GM13977 (cell line): Measurements from ENCODE around the gene CAMTA1.

Experiments used
- DNase-seq: peaks from one replicate; pipeline ENCODE4 v3.0.0; 2012; ENCODE audit warnings: low spot score
- in situ Hi-C: fragments of 300-500 bp; cut with MboI; formaldehyde crosslinking; loops from one replicate; pipeline ENCODE4 v1.12.0; 2022; ENCODE audit warnings: low sequenced_read_pairs, low pct_unique_long_range_greater_than_20kb, mixed read lengths, inconsistent platforms; ENCODE audit not compliant: unreplicated experiment
- TF ChIP-seq, protein P1 (sequence below): IDR thresholded peaks from 2 replicates; pipeline ENCODE4 v1.5.1; 2012; ENCODE audit warnings: mild to moderate bottlenecking, control low read depth; ENCODE audit not compliant: insufficient read depth; ENCODE audit errors: extremely low read depth, missing control alignments

The CAMTA1 gene

DNA sequence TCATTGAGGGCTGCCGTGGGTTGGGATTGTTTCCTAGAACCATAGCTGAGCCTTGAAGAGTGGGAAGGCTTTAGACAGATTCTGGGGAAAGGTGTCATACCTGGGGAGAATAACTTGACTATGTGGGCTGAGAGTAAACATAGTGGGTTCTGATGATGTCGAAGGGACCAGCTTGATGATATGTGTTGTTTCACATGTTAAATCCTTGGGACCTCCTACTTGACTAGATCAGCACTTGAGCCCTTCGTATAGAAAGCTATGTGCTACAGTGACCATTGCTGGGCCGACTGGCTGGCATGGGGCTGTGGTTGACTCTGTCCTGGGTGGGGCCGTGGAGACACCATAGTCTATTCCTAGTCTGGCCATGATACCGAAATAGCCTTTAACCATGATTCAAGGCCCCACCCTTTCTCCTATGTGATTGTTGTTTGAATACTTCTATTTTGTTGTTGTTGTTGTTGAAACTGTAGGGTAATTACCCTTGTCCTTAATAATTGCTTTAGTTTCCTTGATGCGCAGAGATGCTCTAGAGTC, 423.5 kb downstream of the CAMTA1 start:
- no peak for DNase-seq
- TF ChIP-seq, protein P1, sequence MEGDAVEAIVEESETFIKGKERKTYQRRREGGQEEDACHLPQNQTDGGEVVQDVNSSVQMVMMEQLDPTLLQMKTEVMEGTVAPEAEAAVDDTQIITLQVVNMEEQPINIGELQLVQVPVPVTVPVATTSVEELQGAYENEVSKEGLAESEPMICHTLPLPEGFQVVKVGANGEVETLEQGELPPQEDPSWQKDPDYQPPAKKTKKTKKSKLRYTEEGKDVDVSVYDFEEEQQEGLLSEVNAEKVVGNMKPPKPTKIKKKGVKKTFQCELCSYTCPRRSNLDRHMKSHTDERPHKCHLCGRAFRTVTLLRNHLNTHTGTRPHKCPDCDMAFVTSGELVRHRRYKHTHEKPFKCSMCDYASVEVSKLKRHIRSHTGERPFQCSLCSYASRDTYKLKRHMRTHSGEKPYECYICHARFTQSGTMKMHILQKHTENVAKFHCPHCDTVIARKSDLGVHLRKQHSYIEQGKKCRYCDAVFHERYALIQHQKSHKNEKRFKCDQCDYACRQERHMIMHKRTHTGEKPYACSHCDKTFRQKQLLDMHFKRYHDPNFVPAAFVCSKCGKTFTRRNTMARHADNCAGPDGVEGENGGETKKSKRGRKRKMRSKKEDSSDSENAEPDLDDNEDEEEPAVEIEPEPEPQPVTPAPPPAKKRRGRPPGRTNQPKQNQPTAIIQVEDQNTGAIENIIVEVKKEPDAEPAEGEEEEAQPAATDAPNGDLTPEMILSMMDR: no peak
- in situ Hi-C loops: loop anchor here (25.0 kb wide), 2 partner anchors 496 to 721 kb away; partner anchors contain the start of genes DNAJC11 and PLEKHG5

GRCh38 chr1:7209336-7209735, 424.1 kb downstream of the CAMTA1 start:
- in situ Hi-C loops: loop anchor here (25.0 kb wide), 2 partner anchors 497 to 722 kb away; partner anchors contain the start of genes DNAJC11 and PLEKHG5
- no peak for DNase-seq
- TF ChIP-seq, protein P1: no peak

GRCh38 chr1:7218210-7218832, 433.1 kb downstream of the CAMTA1 start:
- DNase-seq: peak; percentile 59
- in situ Hi-C loops: loop anchor here (25.0 kb wide), 2 partner anchors 506 to 731 kb away; partner anchors contain the start of genes DNAJC11 and PLEKHG5
- TF ChIP-seq, protein P1: peak; percentile 63

DNA sequence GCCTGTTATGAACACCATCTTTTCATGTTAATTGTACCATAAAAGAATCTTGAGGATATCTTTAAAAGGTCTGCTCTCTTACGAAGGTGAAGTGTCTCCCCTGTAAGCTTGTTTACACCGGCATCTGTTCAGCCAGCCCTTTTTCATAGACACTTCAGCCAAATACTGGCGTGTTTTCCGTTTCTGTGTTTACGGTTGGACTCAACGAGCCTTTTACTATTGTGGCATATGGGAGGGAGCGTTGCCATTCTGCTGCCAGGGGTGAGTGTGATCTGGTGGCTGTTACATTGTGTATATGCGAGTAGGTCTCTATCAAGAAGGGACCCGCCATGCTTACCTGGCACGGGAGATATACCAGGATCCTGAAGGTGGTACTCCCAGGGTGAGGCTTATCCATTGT, 433.8 kb downstream of the CAMTA1 start:
- no peak for DNase-seq
- in situ Hi-C loops: loop anchor here (25.0 kb wide), 2 partner anchors 507 to 732 kb away; partner anchors contain the start of genes DNAJC11 and PLEKHG5

GRCh38 chr1:7220007-7220406, 434.8 kb downstream of the CAMTA1 start:
- in situ Hi-C loops: loop anchor here (25.0 kb wide), 2 partner anchors 508 to 733 kb away; partner anchors contain the start of genes DNAJC11 and PLEKHG5
- TF ChIP-seq, protein P1: no peak
- DNase-seq: no peak

More for the DNA sequence above, 433.8 kb downstream of the CAMTA1 start:
- TF ChIP-seq, protein P1: no peak

DNA sequence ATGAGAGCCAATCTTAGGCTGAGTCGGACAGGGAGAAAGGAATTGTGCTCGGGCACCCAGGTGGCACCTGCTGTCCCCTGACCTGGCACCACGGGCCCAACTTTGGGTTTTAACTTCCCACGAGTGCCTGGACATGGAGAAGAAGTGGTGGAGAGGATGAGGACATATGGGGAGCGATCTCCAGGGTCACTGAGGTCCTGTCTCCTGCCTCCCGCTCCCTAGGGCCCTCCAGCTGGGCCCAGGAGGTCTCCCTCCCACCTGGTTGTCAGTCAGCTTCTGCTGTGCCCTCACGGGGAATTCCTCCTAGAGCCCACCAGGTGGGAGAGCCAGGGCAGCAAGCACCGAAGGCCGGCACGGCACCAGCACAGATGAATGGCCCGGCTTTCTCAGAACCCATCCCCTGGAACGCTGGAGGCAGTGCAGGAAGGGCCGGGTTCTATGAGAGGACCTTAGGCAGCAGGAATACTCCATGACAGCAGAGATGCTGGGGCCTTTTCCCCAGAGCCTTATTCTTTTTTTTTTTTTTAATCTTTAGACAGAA, 435.5 kb downstream of the CAMTA1 start:
- DNase-seq: no peak
- TF ChIP-seq, protein P1: no peak
- in situ Hi-C loops: loop anchor here (25.0 kb wide), 2 partner anchors 508 to 733 kb away; partner anchors contain the start of genes DNAJC11 and PLEKHG5
